ENCODE results near the gene GRB10.

GRB10 gene

DNA sequence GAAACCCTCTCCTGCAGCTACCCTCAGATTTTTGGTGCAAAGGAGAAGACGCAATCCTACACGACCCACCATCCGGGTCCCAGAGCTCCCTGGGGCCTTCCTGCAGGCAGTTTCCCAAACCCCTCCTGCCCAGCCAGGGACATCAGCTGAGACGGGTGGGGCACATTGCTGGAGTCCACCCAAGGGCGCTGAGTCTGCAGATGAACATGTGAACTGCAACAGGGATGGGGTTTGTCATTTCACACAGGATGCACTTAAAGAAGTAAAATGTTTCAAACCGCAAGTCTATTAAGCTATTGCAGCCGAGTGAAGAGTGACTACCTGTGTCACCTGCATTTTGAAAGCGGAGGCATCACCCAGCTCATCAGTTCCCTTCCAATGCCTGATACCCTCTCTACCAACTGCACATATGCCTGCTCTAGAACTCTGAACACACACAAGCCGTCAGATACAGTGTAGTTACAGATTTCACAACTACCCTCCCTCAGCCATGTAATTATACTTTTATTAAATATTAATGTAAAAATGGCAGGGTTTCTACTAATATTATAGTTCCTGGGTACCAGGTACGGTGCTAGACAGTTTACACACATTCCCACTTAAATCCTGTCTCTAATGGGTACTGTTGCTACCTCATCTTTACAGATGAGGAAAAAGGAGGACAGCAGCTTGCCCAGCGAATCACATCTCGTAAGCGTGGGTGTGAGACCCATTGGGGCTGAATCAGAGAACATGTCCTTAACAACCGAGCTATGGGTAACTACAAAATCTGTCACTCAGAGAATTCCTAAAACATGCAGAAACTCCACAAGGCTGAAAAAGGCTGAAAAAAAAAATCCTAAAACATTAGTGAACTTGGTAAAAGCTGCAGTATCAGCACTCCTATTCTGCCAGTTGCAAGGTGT lies 71.2 kb downstream of the GRB10 start:
- Mint-ChIP-seq H3K36me3 (no peaks in the 10 kb centered on the region), H3K27ac (no peak overlapping the region), H3K4me3 (no peak overlapping the region), H3K4me1 (no peaks in the 10 kb centered on the region), H3K9me3 (peaks cover 3% of the 10 kb centered on the region)
- DNase-seq (ENCODE audit: low spot score in 2 of 2), result no peak
- ATAC-seq, result no peak

DNA sequence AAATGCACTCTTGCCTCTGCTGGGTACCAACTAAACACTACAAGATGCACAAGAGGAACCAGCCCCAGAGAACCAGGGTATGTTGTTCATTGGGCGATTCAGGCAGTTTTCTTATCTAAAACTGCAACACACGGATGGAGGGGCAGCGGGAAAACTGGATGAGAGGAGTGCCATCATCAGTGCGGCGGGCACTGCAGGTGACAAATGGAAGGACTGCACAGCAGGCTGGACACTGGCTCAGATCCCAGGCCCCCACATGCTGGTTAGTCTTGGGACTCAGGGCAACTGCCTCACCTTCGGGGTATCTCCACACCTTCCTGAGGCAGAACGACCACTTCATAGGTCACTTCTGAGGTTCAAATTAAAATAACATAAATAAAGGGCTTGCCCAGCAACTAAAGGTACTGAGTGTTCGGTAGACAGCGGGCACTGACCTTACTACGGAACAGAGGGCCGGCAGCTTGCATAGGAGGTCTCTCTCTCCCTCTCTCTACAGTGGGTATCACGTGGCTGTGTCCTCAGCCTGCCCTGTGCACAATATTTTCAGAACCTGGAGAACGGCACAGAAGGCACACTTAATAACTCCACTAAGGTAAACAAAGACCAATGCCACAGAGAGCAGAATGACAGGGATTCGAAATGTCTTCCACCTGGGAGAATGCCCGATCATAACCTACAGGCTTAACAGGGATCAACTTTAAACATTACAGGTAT lies 72.1 kb downstream of the GRB10 start:
- ATAC-seq, result no peak

DNA sequence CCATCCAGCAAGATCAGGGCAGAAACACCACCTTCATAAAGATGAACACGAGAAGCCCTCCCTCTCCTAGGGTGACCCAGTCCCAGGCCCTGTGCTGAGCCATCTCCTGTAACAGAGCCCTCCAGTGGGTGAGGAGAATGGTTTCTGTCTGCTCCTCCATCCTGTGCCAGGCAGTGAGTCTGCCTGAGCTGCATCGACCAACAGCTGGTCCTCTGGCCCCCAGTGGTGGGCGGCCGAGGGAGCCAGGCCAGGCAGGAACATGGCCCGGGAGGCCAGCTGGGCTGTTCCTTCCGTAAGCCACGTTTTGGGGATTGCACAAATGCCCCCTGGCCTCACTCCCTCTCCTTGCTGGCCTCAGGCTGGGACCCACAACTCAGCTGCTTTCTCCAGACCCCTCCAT lies 73.5 kb downstream of the GRB10 start:
- Mint-ChIP-seq H3K27ac (no peak overlapping the region), H3K36me3 (no peaks in the 10 kb centered on the region), H3K9me3 (peaks cover 3% of the 10 kb centered on the region), H3K4me3 (no peak overlapping the region), H3K4me1 (no peaks in the 10 kb centered on the region)
- ATAC-seq (no peak), DNase-seq (ENCODE audit: low spot score in 2 of 2) (no peak)

More for the DNA sequence above, 72.1 kb downstream of the GRB10 start:
- DNase-seq (ENCODE audit: low spot score in 2 of 2), result no peak
- no peak overlapping the region for H3K4me3 Mint-ChIP-seq
- H3K36me3 Mint-ChIP-seq, result no peaks in the 10 kb centered on the region
- peaks cover 3% of the 10 kb centered on the region for H3K9me3 Mint-ChIP-seq
- no peaks in the 10 kb centered on the region for H3K4me1 Mint-ChIP-seq
- no peak overlapping the region for H3K27ac Mint-ChIP-seq

DNA sequence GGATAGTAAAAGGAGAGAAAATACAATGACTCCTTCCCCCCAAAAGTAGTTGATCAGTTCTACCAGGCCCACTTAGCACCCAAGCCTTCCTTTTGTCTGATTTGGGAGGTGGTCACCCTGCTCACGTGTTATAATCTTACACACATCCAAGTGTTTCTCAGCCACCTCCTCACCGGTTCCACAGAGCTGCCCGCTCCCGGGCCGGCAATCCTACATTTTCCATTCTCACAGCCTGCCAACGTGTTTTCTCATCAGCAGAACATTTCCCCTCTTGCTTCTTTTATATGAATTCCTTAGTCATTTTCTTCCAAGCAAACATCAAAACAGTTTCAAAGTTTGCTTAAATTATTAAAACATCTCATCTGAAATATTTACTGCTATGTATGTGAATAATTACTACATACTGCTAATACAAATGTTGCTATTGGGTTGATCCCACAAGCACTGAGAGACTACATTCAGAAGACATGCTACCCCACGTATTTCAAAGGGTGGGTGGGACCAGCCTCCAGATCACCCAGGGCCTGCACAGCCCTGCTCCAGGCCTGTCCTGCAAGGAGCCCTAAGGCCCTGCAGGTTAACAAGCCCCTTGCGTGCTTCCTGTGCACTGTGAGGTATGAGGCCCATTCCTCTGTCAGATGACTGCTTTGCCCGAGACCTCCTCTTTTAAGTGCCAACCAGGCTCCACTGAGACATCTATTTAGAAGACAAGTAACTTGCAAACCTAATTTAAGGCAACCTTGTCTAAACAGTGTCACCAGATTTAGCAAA lies 75.3 kb downstream of the GRB10 start:
- no peak overlapping the region for H3K4me3 Mint-ChIP-seq
- H3K27ac Mint-ChIP-seq, result no peak overlapping the region
- H3K4me1 Mint-ChIP-seq, result no peaks in the 10 kb centered on the region
- no peak for ATAC-seq
- DNase-seq (ENCODE audit: low spot score in 2 of 2), result no peak
- no peaks in the 10 kb centered on the region for H3K36me3 Mint-ChIP-seq
- no peaks in the 10 kb centered on the region for H3K9me3 Mint-ChIP-seq

GRCh38 chr7:50706469-50706937 lies 76.2 kb downstream of the GRB10 start:
- Mint-ChIP-seq H3K4me3 (no peak overlapping the region), H3K27ac (no peak overlapping the region), H3K9me3 (no peaks in the 10 kb centered on the region), H3K36me3 (no peaks in the 10 kb centered on the region), H3K4me1 (no peaks in the 10 kb centered on the region)
- ATAC-seq (no peak), DNase-seq (ENCODE audit: low spot score in 2 of 2) (no peak)

- no peak for ATAC-seq
- Mint-ChIP-seq H3K4me1 (peaks cover 4% of the 10 kb centered on the region), H3K36me3 (no peaks in the 10 kb centered on the region), H3K9me3 (no peaks in the 10 kb centered on the region), H3K27ac (no peak overlapping the region), H3K4me3 (no peak overlapping the region)
- no peak for DNase-seq (ENCODE audit: low spot score in 2 of 2)
Measured at GRCh38 chr7:50704844-50705243, 77.9 kb downstream of the GRB10 start.

DNA sequence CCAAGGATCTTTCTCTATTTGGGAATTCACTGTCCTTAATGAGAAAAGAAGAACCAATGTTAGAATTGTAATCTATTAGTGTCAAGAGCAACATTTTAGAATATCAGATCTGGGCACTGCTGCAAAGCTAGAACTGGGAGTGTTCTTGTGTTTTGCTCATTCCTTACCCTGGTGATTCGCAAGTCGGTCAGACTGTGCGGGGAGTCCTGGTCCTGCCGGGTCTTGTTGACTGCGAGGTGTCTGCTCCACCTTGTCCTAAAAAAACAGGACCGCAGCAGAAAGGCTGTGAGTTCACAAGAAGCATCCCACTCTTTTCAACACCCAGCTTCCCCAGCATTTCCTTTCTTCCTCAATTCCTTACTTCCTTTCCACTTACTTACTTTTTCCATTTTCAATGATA lies 79.0 kb downstream of the GRB10 start:
- H3K9me3 Mint-ChIP-seq, result no peaks in the 10 kb centered on the region
- peaks cover 4% of the 10 kb centered on the region for H3K4me1 Mint-ChIP-seq
- H3K27ac Mint-ChIP-seq, result no peak overlapping the region
- ATAC-seq (no peak), DNase-seq (ENCODE audit: low spot score in 2 of 2) (no peak)
- no peak overlapping the region for H3K4me3 Mint-ChIP-seq
- H3K36me3 Mint-ChIP-seq, result no peaks in the 10 kb centered on the region

DNA sequence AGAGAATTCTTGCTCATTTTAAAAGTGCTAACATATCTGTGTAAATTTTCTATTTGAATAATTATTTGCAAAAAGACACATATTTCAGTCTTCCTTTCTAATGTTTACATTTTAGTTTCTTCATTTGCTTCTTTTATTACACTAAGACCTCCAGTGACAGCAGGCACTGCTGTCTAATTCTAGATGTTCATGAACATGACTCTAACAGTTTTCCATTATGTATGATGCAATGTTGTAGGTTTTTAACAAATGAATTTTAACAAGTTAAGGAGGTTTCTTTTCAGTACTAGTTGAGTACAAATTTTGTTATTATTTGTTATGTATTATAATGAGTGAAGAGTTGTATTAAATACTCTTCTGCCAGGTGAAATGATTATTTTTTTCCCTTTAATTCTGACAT lies 83.6 kb downstream of the GRB10 start:
- no peaks in the 10 kb centered on the region for H3K9me3 Mint-ChIP-seq
- DNase-seq (ENCODE audit: low spot score in 2 of 2), result no peak
- no peak for ATAC-seq

GRCh38 chr7:50697748-50698147 lies 84.9 kb downstream of the GRB10 start:
- H3K36me3 Mint-ChIP-seq, result no peaks in the 10 kb centered on the region
- no peak overlapping the region for H3K27ac Mint-ChIP-seq
- DNase-seq (ENCODE audit: low spot score in 2 of 2), result no peak
- no peak for ATAC-seq
- peaks cover 9% of the 10 kb centered on the region for H3K4me1 Mint-ChIP-seq
- no peak overlapping the region for H3K4me3 Mint-ChIP-seq
- no peaks in the 10 kb centered on the region for H3K9me3 Mint-ChIP-seq

More for the DNA sequence above, 83.6 kb downstream of the GRB10 start:
- Mint-ChIP-seq H3K4me3 (no peak overlapping the region), H3K4me1 (peaks cover 9% of the 10 kb centered on the region), H3K27ac (no peak overlapping the region), H3K36me3 (no peaks in the 10 kb centered on the region)

DNA sequence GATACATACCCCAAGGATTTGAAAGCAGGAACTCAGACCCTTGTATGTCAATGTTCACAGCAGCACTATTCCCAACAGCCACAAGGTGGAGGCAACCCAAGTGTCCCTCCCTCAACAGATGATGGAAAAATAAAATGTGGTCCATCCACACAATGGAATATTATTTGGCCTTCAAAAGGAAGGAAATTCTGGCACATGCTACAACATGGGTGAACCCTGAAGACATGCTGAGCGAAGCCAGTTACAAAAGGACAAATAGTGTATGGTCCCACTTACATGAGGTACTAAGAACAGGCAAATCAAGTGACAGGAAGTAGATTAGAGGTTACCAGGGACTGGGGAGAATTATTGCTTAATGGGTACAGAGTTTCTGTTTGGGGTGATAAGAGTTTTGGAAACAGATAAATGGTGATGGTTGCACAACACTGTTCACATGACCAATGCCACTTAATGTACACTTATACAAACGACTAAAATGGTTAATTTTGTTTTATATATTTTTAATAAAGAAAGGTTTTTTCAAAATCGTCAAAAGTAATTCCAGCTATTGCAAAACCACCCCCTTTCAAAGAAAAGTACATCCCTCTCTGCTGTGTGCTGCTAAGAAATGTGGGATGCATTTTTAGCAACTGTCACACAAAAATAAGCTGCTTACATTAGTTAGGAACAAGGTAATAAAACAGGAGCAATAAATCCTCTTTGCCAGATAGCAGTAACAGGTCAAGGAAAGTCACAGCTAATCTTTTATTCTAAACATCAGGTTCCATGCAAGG lies 85.7 kb downstream of the GRB10 start:
- no peaks in the 10 kb centered on the region for H3K9me3 Mint-ChIP-seq
- no peak overlapping the region for H3K4me3 Mint-ChIP-seq
- DNase-seq (ENCODE audit: low spot score in 2 of 2), result no peak
- peaks cover 9% of the 10 kb centered on the region for H3K4me1 Mint-ChIP-seq
- no peak for ATAC-seq
- no peaks in the 10 kb centered on the region for H3K36me3 Mint-ChIP-seq
- no peak overlapping the region for H3K27ac Mint-ChIP-seq

DNA sequence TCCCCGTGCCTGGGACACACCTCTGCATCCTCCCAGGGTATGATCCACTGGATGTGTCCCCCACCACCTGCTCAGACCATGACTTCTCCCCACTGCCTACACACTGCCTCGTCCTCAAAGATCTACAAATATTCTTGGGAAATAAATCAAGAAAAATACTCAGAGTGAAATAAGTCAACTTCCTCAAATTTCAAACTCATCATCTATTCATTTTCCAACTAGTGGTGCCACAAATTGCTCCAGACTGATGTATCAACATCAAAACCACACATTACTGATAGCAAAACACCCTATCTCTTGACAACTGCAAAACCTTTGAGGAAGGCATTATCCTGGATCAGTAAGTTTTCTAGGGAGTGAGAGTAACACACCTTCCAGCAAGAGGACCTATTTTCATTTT lies 87.7 kb downstream of the GRB10 start:
- Mint-ChIP-seq H3K36me3 (no peaks in the 10 kb centered on the region), H3K4me3 (no peak overlapping the region), H3K27ac (no peak overlapping the region), H3K4me1 (peaks cover 5% of the 10 kb centered on the region), H3K9me3 (no peaks in the 10 kb centered on the region)
- DNase-seq (ENCODE audit: low spot score in 2 of 2) (no peak), ATAC-seq (no peak)

GRCh38 chr7:50693455-50694130 lies 89.1 kb downstream of the GRB10 start:
- Mint-ChIP-seq H3K27ac (no peak overlapping the region), H3K9me3 (no peaks in the 10 kb centered on the region), H3K4me1 (peaks cover 5% of the 10 kb centered on the region), H3K36me3 (no peaks in the 10 kb centered on the region), H3K4me3 (no peak overlapping the region)
- ATAC-seq (no peak), DNase-seq (ENCODE audit: low spot score in 2 of 2) (no peak)

- Mint-ChIP-seq H3K27ac (no peak overlapping the region), H3K4me3 (no peak overlapping the region), H3K36me3 (no peaks in the 10 kb centered on the region), H3K4me1 (peaks cover 5% of the 10 kb centered on the region), H3K9me3 (no peaks in the 10 kb centered on the region)
- DNase-seq (ENCODE audit: low spot score in 2 of 2) (no peak), ATAC-seq (no peak)
Measured at GRCh38 chr7:50690541-50691011, 92.1 kb downstream of the GRB10 start.

DNA sequence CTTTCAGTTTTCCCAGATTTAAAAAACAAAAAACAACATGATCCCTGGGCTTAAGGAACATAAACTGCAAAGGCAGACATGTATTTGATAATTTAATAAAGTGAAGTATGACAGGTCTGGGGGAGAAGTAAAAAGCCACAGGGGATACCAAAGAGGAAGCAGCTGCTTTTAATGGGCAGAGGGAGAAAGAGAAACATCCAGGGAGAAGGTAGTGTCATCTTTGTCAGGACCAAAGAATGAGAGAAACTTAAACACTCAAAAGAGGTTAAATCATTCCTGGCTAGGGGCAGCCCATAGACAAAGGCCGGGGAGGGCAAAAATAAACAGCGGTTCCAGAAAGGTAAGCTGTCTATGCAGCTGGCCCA lies 94.5 kb downstream of the GRB10 start:
- Mint-ChIP-seq H3K4me3 (no peak overlapping the region), H3K27ac (no peak overlapping the region), H3K4me1 (no peaks in the 10 kb centered on the region), H3K9me3 (no peaks in the 10 kb centered on the region), H3K36me3 (no peaks in the 10 kb centered on the region)
- ATAC-seq, result no peak
- no peak for DNase-seq (ENCODE audit: low spot score in 2 of 2)
